Liver (tissue), 9 donors: ENCODE results near the gene GNG13. TPM values are rescaled to one million over a fixed set of nuclear protein-coding genes. Genes with fewer than 3 reads are reported as not detected.

ENCODE experiments used
- DNase-seq: peaks from one replicate; pipeline ENCODE4 v3.0.0-alpha.2; 2017; ENCODE audit warnings: low spot score
- H3K27ac ChIP-seq, 2 donors: one replicate each; pipeline ENCODE4 v1.7.0; 2013; ENCODE audit warnings: inconsistent platforms in 2 of 2, low read length in 2 of 2, control low read depth in 1 of 2, low read depth in 1 of 2, mild to moderate bottlenecking in 1 of 2
- H3K27me3 ChIP-seq, 4 donors: one replicate each; pipeline versions ENCODE4 v1.6.1 to v1.7.0; 2013; ENCODE audit warnings: low read length in 3 of 4, inconsistent platforms in 1 of 4, mild to moderate bottlenecking in 1 of 4, moderate library complexity in 1 of 4; ENCODE audit not compliant: control insufficient read depth in 4 of 4, insufficient read depth in 4 of 4
- H3K36me3 ChIP-seq, 4 donors: one replicate each; pipeline versions ENCODE4 v1.6.1 to v1.7.0; 2013; ENCODE audit warnings: low read length in 3 of 4, mild to moderate bottlenecking in 3 of 4, low read depth in 1 of 4, moderate library complexity in 1 of 4; ENCODE audit not compliant: control insufficient read depth in 4 of 4, insufficient read depth in 3 of 4
- H3K4me1 ChIP-seq, 4 donors: one replicate each; pipeline versions ENCODE4 v1.6.1 to v1.7.0; 2013; ENCODE audit warnings: low read length in 3 of 4, mild to moderate bottlenecking in 3 of 4, moderate library complexity in 1 of 4; ENCODE audit not compliant: control insufficient read depth in 4 of 4, insufficient read depth in 4 of 4
- H3K4me3 ChIP-seq, 3 donors: one replicate each; pipeline versions ENCODE4 v1.6.1 to v1.7.0; 2013; ENCODE audit warnings: low read length in 3 of 3, control low read depth in 1 of 3, low read depth in 1 of 3, mild to moderate bottlenecking in 1 of 3
- H3K9ac ChIP-seq, 2 donors: one replicate each; pipeline ENCODE4 v1.7.0; 2013; ENCODE audit warnings: low read length in 2 of 2, mild to moderate bottlenecking in 2 of 2, moderate library complexity in 2 of 2, control low read depth in 1 of 2, low read depth in 1 of 2
- H3K9me3 ChIP-seq, 4 donors: one replicate each; pipeline versions ENCODE4 v1.6.1 to v1.7.0; 2013; ENCODE audit warnings: low read length in 3 of 4; ENCODE audit not compliant: control insufficient read depth in 4 of 4
- EGR1 ChIP-seq, 2 donors: IDR thresholded peaks; 2 replicates each; pipeline ENCODE4 v1.6.1; 2016 to 2018; ENCODE audit warnings: antibody characterized with exemption in 2 of 2, low read depth in 2 of 2
- FOXA1 ChIP-seq: IDR thresholded peaks from 2 replicates; pipeline ENCODE4 v1.6.1; 2016; ENCODE audit warnings: antibody characterized with exemption
- FOXA2 ChIP-seq: IDR thresholded peaks from 2 replicates; pipeline ENCODE4 v1.6.1; 2016; ENCODE audit warnings: antibody characterized with exemption
- GABPA ChIP-seq, 2 donors: IDR thresholded peaks in 1 of 2; conservative IDR thresholded peaks in 1 of 2; 2 replicates each; pipeline ENCODE4 v1.6.1; 2016; ENCODE audit warnings: antibody characterized with exemption in 2 of 2, mild to moderate bottlenecking in 1 of 2, moderate library complexity in 1 of 2
- HNF4A ChIP-seq, 2 donors: conservative IDR thresholded peaks; 2 replicates each; pipeline ENCODE4 v1.6.1; 2016; ENCODE audit warnings: antibody characterized with exemption in 2 of 2, mild to moderate bottlenecking in 2 of 2
- HNF4G ChIP-seq: IDR thresholded peaks from 2 replicates; pipeline ENCODE4 v1.6.1; 2016; ENCODE audit warnings: antibody characterized with exemption
- JUND ChIP-seq, 2 donors: IDR thresholded peaks; 2 replicates each; pipeline ENCODE4 v1.6.1; 2016; ENCODE audit warnings: antibody characterized with exemption in 2 of 2
- RAD21 ChIP-seq, 2 donors: IDR thresholded peaks; 2 replicates each; pipeline ENCODE4 v1.6.1; 2016; ENCODE audit warnings: antibody characterized with exemption in 2 of 2, mild to moderate bottlenecking in 2 of 2
- RXRA ChIP-seq, 2 donors: IDR thresholded peaks; 2 replicates each; pipeline ENCODE4 v1.6.1; 2017 to 2018; ENCODE audit warnings: antibody characterized with exemption in 2 of 2, mild to moderate bottlenecking in 1 of 2
- SP1 ChIP-seq: IDR thresholded peaks from 2 replicates; pipeline ENCODE4 v1.6.1; 2018; ENCODE audit warnings: antibody characterized with exemption, mild to moderate bottlenecking
- TAF1 ChIP-seq: conservative IDR thresholded peaks from 2 replicates; pipeline ENCODE4 v1.6.1; 2016; ENCODE audit warnings: antibody characterized with exemption, mild to moderate bottlenecking
- YY1 ChIP-seq: IDR thresholded peaks from 2 replicates; pipeline ENCODE4 v1.6.1; 2016; ENCODE audit warnings: antibody characterized with exemption, mild to moderate bottlenecking
- WGBS: extraction: QIAGEN DNeasy Blood & Tissue Kit; methylation state at CpG from one replicate; pipeline ENCODE4 v1.1.7; 2013; 5-methylcytosine and 5-hydroxymethylcytosine counted together
- polyA plus RNA-seq, 2 donors: library from polyadenylated mRNA; stranded (reverse) in 1 of 2; unstranded in 1 of 2; fragments of 200-250 nt in 1 of 2; fragments of >200 nt in 1 of 2; fragmentation: Nextera tagmentation in 1 of 2; extraction: Ambion mirVana in 1 of 2; gene quantifications; one replicate each; pipeline versions ENCODE4 v1.2.1 to v1.2.3, GENCODE V29; 2013 to 2015
- total RNA-seq, 2 donors: library from RNA; depleted of rRNA; stranded (reverse); fragments of >200 nt; gene quantifications; one replicate each; pipeline ENCODE4 v1.2.3, GENCODE V29; 2014
- TF ChIP-seq, protein P1 (sequence below): IDR thresholded peaks from 2 replicates; pipeline ENCODE4 v1.6.1; 2016; ENCODE audit warnings: antibody characterized with exemption, mild to moderate bottlenecking
- TF ChIP-seq, protein P2 (sequence below): IDR thresholded peaks from 2 replicates; pipeline ENCODE4 v1.6.1; 2016; ENCODE audit warnings: antibody characterized with exemption
- TF ChIP-seq, protein P3 (sequence below): IDR thresholded peaks from 2 replicates; pipeline ENCODE4 v1.6.1; 2016; ENCODE audit warnings: antibody characterized with exemption
- TF ChIP-seq, protein P4 (sequence below): fragments of 150-350 bp; IDR thresholded peaks from 2 replicates; pipeline ENCODE4 v1.5.1; 2017; ENCODE audit warnings: improper control_type of control experiment, low read depth, low read length; ENCODE audit not compliant: missing input control
- donor health status: healthy.
- donor health status: healthy.
- donor health status: healthy.
- donor health status: healthy.
- donor health status: healthy.

GNG13 gene
- total and polyA plus RNA-seq, 4 donors, result not detected

DNA sequence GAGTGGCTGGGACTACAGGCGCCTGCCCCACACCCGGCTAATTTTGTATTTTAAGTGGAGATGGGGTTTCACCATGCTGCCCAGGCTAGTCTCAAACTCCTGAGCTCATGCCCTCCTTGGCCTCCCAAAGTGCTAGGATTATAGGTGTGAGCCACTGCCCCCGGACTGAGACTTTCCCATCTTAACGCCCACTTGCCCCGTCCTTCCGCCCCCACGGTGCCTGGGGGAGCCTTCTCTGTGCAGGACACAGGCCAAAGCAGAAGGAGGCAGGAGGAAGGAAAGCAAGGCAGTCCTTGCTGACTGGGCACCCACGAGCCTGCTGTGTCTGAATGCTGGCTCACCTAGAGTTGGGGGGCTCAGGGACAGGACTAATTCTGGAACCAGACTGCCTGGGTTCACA, 17.6 kb upstream of the GNG13 start:
- peaks cover 2 to 7% (median 6%) of the 10 kb centered on the region in 4 donors for H3K27me3 ChIP-seq

More for the DNA sequence above, 17.6 kb upstream of the GNG13 start:
- WGBS, result 83% methylated on average over 8 of the region's 8 CpGs
- Histone ChIP-seq H3K36me3 (no peaks in the 10 kb centered on the region), H3K9ac (no peak overlapping the region), H3K4me3 (no peak overlapping the region), H3K9me3 (no peaks in the 10 kb centered on the region), H3K27ac (no peak overlapping the region), H3K4me1 (no peaks in the 10 kb centered on the region)
- TF ChIP-seq RAD21 (IDR thresholded peaks at IDR 0.05), result no peak
- TF ChIP-seq, protein P1, sequence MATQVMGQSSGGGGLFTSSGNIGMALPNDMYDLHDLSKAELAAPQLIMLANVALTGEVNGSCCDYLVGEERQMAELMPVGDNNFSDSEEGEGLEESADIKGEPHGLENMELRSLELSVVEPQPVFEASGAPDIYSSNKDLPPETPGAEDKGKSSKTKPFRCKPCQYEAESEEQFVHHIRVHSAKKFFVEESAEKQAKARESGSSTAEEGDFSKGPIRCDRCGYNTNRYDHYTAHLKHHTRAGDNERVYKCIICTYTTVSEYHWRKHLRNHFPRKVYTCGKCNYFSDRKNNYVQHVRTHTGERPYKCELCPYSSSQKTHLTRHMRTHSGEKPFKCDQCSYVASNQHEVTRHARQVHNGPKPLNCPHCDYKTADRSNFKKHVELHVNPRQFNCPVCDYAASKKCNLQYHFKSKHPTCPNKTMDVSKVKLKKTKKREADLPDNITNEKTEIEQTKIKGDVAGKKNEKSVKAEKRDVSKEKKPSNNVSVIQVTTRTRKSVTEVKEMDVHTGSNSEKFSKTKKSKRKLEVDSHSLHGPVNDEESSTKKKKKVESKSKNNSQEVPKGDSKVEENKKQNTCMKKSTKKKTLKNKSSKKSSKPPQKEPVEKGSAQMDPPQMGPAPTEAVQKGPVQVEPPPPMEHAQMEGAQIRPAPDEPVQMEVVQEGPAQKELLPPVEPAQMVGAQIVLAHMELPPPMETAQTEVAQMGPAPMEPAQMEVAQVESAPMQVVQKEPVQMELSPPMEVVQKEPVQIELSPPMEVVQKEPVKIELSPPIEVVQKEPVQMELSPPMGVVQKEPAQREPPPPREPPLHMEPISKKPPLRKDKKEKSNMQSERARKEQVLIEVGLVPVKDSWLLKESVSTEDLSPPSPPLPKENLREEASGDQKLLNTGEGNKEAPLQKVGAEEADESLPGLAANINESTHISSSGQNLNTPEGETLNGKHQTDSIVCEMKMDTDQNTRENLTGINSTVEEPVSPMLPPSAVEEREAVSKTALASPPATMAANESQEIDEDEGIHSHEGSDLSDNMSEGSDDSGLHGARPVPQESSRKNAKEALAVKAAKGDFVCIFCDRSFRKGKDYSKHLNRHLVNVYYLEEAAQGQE, result no peak
- TF ChIP-seq JUND (IDR thresholded peaks at IDR 0.05), result no peak
- TF ChIP-seq, protein P2, sequence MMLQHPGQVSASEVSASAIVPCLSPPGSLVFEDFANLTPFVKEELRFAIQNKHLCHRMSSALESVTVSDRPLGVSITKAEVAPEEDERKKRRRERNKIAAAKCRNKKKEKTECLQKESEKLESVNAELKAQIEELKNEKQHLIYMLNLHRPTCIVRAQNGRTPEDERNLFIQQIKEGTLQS, result no peak
- TF ChIP-seq GABPA (IDR thresholded peaks at IDR 0.05 in 1 of 2, conservative IDR thresholded peaks at IDR 0.05 in 1 of 2), result no peak
- TF ChIP-seq HNF4A (conservative IDR thresholded peaks at IDR 0.05), result no peak
- TF ChIP-seq, protein P3, sequence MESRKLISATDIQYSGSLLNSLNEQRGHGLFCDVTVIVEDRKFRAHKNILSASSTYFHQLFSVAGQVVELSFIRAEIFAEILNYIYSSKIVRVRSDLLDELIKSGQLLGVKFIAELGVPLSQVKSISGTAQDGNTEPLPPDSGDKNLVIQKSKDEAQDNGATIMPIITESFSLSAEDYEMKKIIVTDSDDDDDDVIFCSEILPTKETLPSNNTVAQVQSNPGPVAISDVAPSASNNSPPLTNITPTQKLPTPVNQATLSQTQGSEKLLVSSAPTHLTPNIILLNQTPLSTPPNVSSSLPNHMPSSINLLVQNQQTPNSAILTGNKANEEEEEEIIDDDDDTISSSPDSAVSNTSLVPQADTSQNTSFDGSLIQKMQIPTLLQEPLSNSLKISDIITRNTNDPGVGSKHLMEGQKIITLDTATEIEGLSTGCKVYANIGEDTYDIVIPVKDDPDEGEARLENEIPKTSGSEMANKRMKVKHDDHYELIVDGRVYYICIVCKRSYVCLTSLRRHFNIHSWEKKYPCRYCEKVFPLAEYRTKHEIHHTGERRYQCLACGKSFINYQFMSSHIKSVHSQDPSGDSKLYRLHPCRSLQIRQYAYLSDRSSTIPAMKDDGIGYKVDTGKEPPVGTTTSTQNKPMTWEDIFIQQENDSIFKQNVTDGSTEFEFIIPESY, result no peak
- TF ChIP-seq, protein P4, sequence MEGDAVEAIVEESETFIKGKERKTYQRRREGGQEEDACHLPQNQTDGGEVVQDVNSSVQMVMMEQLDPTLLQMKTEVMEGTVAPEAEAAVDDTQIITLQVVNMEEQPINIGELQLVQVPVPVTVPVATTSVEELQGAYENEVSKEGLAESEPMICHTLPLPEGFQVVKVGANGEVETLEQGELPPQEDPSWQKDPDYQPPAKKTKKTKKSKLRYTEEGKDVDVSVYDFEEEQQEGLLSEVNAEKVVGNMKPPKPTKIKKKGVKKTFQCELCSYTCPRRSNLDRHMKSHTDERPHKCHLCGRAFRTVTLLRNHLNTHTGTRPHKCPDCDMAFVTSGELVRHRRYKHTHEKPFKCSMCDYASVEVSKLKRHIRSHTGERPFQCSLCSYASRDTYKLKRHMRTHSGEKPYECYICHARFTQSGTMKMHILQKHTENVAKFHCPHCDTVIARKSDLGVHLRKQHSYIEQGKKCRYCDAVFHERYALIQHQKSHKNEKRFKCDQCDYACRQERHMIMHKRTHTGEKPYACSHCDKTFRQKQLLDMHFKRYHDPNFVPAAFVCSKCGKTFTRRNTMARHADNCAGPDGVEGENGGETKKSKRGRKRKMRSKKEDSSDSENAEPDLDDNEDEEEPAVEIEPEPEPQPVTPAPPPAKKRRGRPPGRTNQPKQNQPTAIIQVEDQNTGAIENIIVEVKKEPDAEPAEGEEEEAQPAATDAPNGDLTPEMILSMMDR, result no peak
- TF ChIP-seq TAF1, result no peak
- no peak for TF ChIP-seq YY1
- TF ChIP-seq SP1, result no peak
- TF ChIP-seq FOXA1, result no peak
- no peak for TF ChIP-seq FOXA2
- TF ChIP-seq RXRA (IDR thresholded peaks at IDR 0.05), result no peak
- TF ChIP-seq EGR1 (IDR thresholded peaks at IDR 0.05; ENCODE audit: low read depth in 2 of 2), result no peak
- TF ChIP-seq HNF4G, result no peak
- DNase-seq, result no peak
